Gastroesophageal sphincter (tissue), 3 donors: ENCODE measurements around the gene GNAQ.

Source experiments
- POLR2AphosphoS5 ChIP-seq: sonication (generic); formaldehyde crosslinking; IDR thresholded peaks from one replicate; pipeline ENCODE4 v1.6.1; 2017; ENCODE audit warnings: antibody characterized with exemption
- TF ChIP-seq, protein P1 (sequence below), 4 experiments: fragments of 200-600 bp in 2 of 4; fragments of 450-650 bp in 2 of 4; sonication (generic) in 1 of 4; IDR thresholded peaks; one replicate each; pipeline ENCODE4 v1.5.1; 2017 to 2019; ENCODE audit warnings: antibody characterized with exemption in 4 of 4, mild to moderate bottlenecking in 2 of 4, moderate library complexity in 2 of 4

DNA sequence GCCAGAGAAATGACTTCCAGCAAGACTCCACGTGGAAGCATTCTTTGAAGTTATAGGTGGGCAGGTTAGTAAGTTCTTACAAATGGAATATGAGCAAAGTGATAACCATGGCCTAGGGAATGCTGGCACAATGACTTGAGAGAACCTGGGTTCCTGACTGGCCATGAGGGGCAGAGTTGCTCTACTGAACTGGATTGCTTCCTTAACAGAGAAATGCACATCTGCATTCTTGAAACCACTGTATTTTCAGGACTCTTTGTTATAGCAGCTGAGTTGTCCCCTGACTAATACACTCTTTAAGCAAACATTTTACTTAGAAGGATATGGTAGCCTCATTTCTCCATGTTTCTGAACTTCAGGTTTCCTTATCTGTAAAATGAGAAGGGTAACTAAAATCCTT, 275.2 kb downstream of the GNAQ start:
- no peak for TF ChIP-seq POLR2AphosphoS5
- TF ChIP-seq, protein P1, sequence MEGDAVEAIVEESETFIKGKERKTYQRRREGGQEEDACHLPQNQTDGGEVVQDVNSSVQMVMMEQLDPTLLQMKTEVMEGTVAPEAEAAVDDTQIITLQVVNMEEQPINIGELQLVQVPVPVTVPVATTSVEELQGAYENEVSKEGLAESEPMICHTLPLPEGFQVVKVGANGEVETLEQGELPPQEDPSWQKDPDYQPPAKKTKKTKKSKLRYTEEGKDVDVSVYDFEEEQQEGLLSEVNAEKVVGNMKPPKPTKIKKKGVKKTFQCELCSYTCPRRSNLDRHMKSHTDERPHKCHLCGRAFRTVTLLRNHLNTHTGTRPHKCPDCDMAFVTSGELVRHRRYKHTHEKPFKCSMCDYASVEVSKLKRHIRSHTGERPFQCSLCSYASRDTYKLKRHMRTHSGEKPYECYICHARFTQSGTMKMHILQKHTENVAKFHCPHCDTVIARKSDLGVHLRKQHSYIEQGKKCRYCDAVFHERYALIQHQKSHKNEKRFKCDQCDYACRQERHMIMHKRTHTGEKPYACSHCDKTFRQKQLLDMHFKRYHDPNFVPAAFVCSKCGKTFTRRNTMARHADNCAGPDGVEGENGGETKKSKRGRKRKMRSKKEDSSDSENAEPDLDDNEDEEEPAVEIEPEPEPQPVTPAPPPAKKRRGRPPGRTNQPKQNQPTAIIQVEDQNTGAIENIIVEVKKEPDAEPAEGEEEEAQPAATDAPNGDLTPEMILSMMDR (IDR thresholded peaks at IDR 0.05) = no peak
